ENCODE data around the gene DNM3.

Gene DNM3

DNA sequence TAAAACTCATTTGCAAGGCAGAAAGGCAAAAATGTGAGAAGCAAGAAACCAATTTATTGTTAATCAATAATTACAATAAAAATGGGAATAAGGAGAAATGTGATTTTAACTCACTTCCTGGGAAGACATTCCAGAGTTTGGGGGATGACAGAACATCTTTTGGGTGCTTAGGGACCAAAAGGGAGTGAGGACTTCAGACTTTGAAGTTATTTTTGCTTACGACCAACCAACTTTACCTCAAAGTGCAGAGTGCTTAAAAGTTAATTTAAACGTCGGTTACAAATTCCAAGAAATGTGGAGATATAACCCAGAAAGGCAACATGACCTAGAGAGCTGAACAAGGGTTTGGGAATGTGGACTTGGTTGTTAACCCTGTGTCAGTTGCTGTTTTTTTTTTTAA, 344.7 kb downstream of the DNM3 start:
- no peak for DNase-seq

- no peak for DNase-seq
These were observed 360.3 kb downstream of the DNM3 start for GRCh38 chr1:172201572-172201971.

GRCh38 chr1:172203135-172203823, 362.0 kb downstream of the DNM3 start:
- DNase-seq: no peak

GRCh38 chr1:172203902-172204301, 362.6 kb downstream of the DNM3 start:
- DNase-seq: no peak

GRCh38 chr1:172206256-172206655, 365.0 kb downstream of the DNM3 start:
- DNase-seq: no peak

DNA sequence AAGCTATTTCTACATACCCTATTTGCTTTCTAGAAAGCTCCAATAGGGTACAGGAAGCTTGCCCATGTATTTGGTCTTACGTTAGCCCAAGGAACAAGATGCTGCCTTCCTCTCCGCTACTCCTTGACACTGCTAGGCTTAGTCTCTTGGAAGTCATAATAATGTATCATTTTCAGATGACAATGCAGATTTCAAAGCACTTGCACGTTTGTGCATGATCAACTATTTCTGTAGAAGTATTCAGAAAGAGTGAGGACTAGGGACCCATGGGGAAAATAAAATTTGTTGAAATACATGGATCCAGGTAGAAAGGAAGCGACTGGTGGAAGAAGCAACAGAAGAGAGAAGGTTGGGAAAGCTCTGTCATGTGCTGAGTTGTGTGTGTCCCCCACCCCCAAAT, 367.3 kb downstream of the DNM3 start:
- no peak for DNase-seq

- no peak for DNase-seq
These were observed 369.9 kb downstream of the DNM3 start for GRCh38 chr1:172211221-172211620.

DNA sequence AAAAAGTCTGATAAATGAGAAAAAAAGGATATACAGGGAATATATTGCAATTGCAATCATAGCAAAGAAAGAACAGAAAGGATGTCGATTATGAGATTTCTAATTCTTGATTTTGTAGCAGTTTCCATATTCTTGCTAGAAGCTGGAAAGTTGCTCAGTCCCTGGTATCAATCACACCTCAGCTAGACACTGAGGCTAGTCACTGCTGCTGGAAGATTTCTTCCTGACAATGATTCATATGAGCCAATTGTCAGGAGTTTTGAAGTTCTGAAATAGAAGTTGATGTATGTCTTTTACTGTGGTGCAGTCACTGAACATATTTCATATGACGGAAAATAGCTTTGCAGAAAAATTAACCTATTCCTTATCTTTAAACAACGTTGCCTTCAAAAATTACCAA, 370.8 kb downstream of the DNM3 start:
- DNase-seq: no peak

GRCh38 chr1:172215006-172215405, 373.7 kb downstream of the DNM3 start:
- DNase-seq: no peak

DNA sequence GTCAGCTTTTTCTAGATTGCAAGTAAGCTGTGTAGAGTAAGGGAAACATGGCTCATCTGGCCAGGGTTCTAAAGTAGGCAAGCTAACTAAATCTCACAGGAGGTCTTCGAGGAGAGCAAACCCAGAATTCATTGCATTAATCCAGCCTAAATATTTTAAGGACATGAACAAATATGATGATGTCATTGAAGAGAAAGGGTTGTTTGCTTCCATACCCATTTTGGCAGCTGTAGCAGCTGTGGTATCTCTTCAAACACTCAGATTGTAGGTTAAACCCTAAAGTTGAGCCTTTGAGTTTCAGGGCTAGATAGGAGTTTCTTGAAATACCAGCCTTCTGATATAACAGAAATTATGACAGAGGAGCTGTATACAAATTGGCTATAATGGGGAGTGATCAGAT, 378.7 kb downstream of the DNM3 start:
- DNase-seq: no peak

GRCh38 chr1:172220376-172220775, 379.1 kb downstream of the DNM3 start:
- no peak for DNase-seq

- DNase-seq: no peak
These were observed 380.1 kb downstream of the DNM3 start for GRCh38 chr1:172221436-172221835.

- no peak for DNase-seq
These were observed 383.6 kb downstream of the DNM3 start for GRCh38 chr1:172224871-172225270.

DNA sequence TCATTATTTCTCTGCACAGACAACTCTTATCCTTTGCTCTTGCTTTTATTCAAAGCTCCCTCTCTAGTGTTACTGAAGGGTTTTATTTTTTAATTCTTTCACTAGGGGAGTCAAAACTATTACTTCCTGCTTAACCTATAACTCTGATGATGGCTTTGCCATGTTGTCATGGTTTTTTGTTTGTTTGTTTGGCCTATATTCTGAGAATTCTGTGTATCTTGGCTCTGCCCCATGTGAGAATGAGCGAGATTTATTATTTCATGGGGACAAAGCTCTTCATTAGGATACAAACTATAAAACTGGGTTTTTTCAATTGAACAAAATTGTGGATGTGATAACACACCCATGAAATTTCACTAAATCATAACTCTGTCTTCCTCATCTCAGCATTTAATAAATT, 388.6 kb downstream of the DNM3 start:
- no peak for DNase-seq

GRCh38 chr1:172230526-172230925, 389.2 kb downstream of the DNM3 start:
- no peak for DNase-seq

DNA sequence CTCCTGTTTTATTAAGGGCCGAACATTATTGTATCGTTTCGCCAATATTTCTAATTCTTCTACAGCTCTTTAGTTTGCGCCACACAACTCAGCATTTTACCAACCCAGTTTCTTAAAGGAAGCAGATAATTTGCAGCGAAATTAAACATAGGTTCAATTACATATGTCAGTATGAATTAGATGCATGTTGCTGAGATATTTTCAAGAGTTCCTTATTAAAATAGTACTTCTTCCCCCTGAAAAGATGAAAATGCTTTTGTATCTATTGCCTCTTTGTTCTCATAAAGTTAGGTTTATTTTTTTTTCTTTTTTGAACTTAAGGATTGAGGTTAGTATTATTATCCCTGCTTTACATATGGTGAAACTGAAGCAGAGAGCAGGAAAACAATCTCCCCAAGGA, 395.7 kb downstream of the DNM3 start:
- no peak for DNase-seq

DNA sequence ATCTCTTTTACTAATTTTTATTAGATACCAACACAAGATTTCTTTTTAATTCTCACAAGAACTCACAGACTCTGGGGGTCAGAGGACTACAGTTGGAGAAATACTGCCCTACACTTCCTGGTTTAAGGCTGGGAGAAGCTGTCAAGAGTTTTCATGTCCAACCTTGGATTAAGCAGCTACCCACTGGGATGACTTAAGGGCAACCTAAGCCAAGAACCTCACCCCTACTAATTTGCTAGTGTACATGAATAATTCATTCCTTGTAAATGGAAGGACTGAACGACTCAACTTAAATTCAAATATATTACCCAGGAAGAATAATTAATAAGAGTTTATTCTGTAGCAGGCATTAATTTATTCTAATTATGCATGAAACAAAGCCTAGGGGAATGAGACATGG, 396.9 kb downstream of the DNM3 start:
- no peak for DNase-seq

DNA sequence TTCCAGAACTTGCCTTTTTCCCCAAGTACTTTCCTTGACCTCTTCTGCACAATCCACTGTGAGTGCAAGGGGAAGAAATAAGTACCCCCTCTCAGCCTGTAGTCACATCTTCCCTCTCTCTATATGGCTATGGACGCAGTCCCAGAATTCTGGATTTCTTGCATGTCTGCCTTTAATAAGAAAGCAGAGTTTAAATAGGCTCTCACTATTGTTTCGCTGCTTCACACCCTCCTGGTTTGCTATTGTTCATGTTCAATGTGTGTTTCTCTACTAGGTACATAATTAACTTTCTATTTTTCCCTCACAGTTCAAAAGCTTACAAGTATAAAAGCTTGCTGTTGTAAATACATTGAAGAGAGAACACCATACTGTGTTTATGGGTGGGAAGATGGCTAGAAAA, 397.7 kb downstream of the DNM3 start:
- no peak for DNase-seq

DNA sequence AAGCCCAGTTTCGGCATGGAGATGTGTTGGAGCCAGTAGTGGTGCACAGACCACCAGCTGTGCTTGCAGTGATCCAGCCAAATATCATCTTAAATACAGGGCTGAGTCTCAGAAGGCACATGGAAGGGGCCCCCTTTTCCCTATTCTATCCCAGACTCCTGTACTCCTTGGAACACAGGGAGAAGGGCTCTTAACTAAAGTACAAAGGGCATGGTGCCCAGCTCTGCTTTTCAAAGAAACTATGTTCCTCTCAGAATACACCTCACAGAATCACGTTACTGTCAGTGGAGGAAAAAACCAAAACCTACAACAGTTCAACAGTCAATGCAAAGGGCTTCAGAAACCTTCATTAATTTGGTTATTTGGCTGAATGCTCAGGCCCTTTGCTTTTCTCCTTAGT, 398.6 kb downstream of the DNM3 start:
- no peak for DNase-seq

DNA sequence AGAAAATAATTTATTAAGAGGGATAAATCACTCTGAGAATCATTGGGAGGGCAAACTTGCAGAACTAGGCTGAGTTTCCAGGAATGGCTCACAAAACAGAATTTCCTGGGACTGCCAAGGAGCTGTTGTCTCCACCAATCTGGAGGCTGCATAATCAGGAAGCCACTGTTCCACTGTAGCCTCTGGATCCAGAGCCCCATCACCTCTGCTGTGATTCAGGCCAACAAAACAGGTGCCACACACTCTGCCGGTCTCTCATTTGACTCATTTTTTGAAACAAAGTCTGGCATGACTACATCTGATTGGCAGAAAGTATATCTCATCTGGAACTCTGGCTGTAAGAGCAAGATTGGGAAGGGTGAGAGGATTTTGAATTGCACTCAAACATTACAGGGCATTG, 400.2 kb downstream of the DNM3 start:
- DNase-seq: no peak

- DNase-seq: no peak
These were observed 403.6 kb downstream of the DNM3 start for GRCh38 chr1:172244865-172245264.

- no peak for DNase-seq
These were observed 404.5 kb downstream of the DNM3 start for GRCh38 chr1:172245788-172246187.

GRCh38 chr1:172246521-172247390, 405.5 kb downstream of the DNM3 start:
- no peak for DNase-seq

GRCh38 chr1:172251486-172251885, 410.2 kb downstream of the DNM3 start:
- no peak for DNase-seq

GRCh38 chr1:172252321-172252720, 411.0 kb downstream of the DNM3 start:
- DNase-seq: no peak

Measured in islet precursor cell (in vitro differentiated cells).